ENCODE results near the gene CLEC1A. TPM values are rescaled to one million over a fixed set of nuclear protein-coding genes. Genes with fewer than 3 reads are reported as not detected.

CLEC1A gene
- total RNA-seq, 1 experiment from 2014 or later: not detected

DNA sequence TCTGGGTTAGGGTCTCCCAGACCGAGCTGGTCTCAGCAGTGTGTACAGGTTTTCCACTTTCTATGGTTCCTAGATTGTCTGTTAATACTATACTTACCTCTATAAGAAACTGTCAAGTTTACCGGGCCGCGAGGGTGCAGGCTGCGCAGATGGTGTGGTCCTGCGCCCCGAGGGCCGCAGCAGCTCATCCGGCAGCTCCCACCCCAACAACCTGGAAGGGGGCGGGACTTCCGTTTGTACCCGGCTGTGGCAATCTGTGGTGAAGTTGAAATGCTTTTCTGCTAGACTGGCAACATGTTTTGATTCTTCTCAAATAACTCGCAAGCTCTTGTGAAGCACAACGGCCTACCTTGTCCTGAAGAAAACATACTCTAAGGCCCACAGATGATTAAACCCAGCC lies 68.3 kb downstream of the CLEC1A start, which contains the start of gene CLEC9A:
Gene CLEC9A, plus strand, starts transcription at position 237 of the 400 bp plus-strand sequence. CDS start 22,006 bp downstream, outside the sequence.
- intact Hi-C loops (cut with micrococcal nuclease): loop anchor here (10.0 kb wide), 1 partner anchor 734 kb away; no protein-coding TSS in a partner anchor
- Histone ChIP-seq H3K9me3 (ENCODE audit: control insufficient read depth in 1 of 2, insufficient read depth in 1 of 2, low read depth in 1 of 2, low read length in 2 of 2) (no peaks in the 10 kb centered on the region), H3K4me3 (replicated peaks in 1 of 2; ENCODE audit: low read depth in 1 of 2, low read length in 2 of 2) (no peak within 1 kb of the TSS), H4K20me1 (ENCODE audit: insufficient read depth) (no peaks in the 10 kb centered on the region), H2AFZ (ENCODE audit: low read depth, low read length, poor library complexity, severe bottlenecking) (no peak within 1 kb of the TSS), H3K4me2 (ENCODE audit: low read length) (no peak within 1 kb of the TSS), H3K36me3 (ENCODE audit: control insufficient read depth in 1 of 2, insufficient read depth in 2 of 2, low read length in 2 of 2) (no peaks in the 10 kb centered on the region), H3K27ac (ENCODE audit: low read depth, low read length) (no peak within 1 kb of the TSS), H3K9me2 (ENCODE audit: insufficient read depth) (no peaks in the 10 kb centered on the region), H3K4me1 (ENCODE audit: control insufficient read depth in 1 of 2, insufficient read depth in 2 of 2, low read length in 2 of 2) (no peaks in the 10 kb centered on the region), H3K79me2 (ENCODE audit: insufficient read depth, low read length) (no peaks in the 10 kb centered on the region), H3K27me3 (ENCODE audit: insufficient read depth, low read length) (no peaks in the 10 kb centered on the region), H3K9ac (ENCODE audit: low read length) (no peak within 1 kb of the TSS)
- ATAC-seq (no peak), DNase-seq (ENCODE audit: low read depth, low spot score) (no peak)
- BruUV-seq (replicated peaks): no TSS peak
- POLR2A ChIA-PET: no interaction called here
- RAD21 ChIA-PET (ENCODE audit: low non-redundant PET in 1 of 2, low total read pairs in 2 of 2, uncharacterized antibody in 2 of 2, unreplicated experiment in 2 of 2): no interaction called here
- TF ChIP-seq FOSL1 (IDR thresholded peaks at IDR 0.05; ENCODE audit: low read depth) (no peak), JUND (IDR thresholded peaks at IDR 0.05) (no peak), SIN3A (IDR thresholded peaks at IDR 0.05; ENCODE audit: low read depth) (no peak), SRF (IDR thresholded peaks at IDR 0.05; ENCODE audit: low read depth) (no peak)
- TF ChIP-seq, protein P1, sequence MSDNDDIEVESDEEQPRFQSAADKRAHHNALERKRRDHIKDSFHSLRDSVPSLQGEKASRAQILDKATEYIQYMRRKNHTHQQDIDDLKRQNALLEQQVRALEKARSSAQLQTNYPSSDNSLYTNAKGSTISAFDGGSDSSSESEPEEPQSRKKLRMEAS (IDR thresholded peaks at IDR 0.05): no peak
- TF ChIP-seq, protein P2, sequence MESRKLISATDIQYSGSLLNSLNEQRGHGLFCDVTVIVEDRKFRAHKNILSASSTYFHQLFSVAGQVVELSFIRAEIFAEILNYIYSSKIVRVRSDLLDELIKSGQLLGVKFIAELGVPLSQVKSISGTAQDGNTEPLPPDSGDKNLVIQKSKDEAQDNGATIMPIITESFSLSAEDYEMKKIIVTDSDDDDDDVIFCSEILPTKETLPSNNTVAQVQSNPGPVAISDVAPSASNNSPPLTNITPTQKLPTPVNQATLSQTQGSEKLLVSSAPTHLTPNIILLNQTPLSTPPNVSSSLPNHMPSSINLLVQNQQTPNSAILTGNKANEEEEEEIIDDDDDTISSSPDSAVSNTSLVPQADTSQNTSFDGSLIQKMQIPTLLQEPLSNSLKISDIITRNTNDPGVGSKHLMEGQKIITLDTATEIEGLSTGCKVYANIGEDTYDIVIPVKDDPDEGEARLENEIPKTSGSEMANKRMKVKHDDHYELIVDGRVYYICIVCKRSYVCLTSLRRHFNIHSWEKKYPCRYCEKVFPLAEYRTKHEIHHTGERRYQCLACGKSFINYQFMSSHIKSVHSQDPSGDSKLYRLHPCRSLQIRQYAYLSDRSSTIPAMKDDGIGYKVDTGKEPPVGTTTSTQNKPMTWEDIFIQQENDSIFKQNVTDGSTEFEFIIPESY (IDR thresholded peaks at IDR 0.05; ENCODE audit: extremely low read depth, insufficient replicate concordance, low read length): no peak
- CTCF ChIA-PET: no interaction called here

DNA sequence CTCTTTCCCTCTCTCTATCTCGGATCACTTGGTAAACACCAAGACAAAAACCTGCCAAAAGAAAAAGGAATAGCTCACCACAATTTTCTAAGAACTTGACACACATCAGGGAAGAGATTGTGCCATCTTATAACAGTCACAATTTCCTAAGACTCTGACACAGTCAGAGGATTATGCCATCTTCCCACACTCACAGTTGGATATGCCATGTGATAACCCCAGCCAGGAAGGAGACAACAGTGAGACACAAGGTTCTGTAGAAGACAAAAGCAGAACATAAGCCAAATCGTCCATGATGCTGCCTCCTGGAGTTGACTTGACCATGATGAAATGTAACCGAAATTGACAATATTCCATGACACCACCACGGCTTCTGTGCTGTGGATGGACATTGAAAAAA lies 71.1 kb downstream of the CLEC1A start:
- ChIA-PET RAD21 (ENCODE audit: low non-redundant PET in 1 of 2, low total read pairs in 2 of 2, uncharacterized antibody in 2 of 2, unreplicated experiment in 2 of 2) (no interaction called here), POLR2A (interaction anchor here (0.7 kb wide), 1 partner anchor 11 kb away, joined by 3 read pairs; no protein-coding TSS in a partner anchor), CTCF (no interaction called here)
- H3K4me1 ChIP-seq (ENCODE audit: control insufficient read depth in 1 of 2, insufficient read depth in 2 of 2, low read length in 2 of 2): no peaks in the 10 kb centered on the region
- BruUV-seq (replicated peaks): no TSS peak
- DNase-seq (ENCODE audit: low read depth, low spot score) (no peak), ATAC-seq (no peak)
- H3K27me3 ChIP-seq (ENCODE audit: insufficient read depth, low read length): peaks cover 11% of the 10 kb centered on the region
- H3K4me3 ChIP-seq (replicated peaks in 1 of 2; ENCODE audit: low read depth in 1 of 2, low read length in 2 of 2): no peak overlapping the region
- H3K9me3 ChIP-seq (ENCODE audit: control insufficient read depth in 1 of 2, insufficient read depth in 1 of 2, low read depth in 1 of 2, low read length in 2 of 2): no peaks in the 10 kb centered on the region
- no peak overlapping the region for H2AFZ ChIP-seq (ENCODE audit: low read depth, low read length, poor library complexity, severe bottlenecking)
- no peaks in the 10 kb centered on the region for H3K36me3 ChIP-seq (ENCODE audit: control insufficient read depth in 1 of 2, insufficient read depth in 2 of 2, low read length in 2 of 2)
- no peak overlapping the region for H3K27ac ChIP-seq (ENCODE audit: low read depth, low read length)
- no peaks in the 10 kb centered on the region for H4K20me1 ChIP-seq (ENCODE audit: insufficient read depth)
- no peak overlapping the region for H3K4me2 ChIP-seq (ENCODE audit: low read length)
- intact Hi-C loops (cut with micrococcal nuclease): no loop called here
- no peaks in the 10 kb centered on the region for H3K9me2 ChIP-seq (ENCODE audit: insufficient read depth)
- H3K9ac ChIP-seq (ENCODE audit: low read length): no peak overlapping the region
- no peaks in the 10 kb centered on the region for H3K79me2 ChIP-seq (ENCODE audit: insufficient read depth, low read length)
- TF ChIP-seq, protein P1 (IDR thresholded peaks at IDR 0.05): no peak
- TF ChIP-seq EGR1 (IDR thresholded peaks at IDR 0.05; ENCODE audit: low read depth) (no peak), SIN3A (IDR thresholded peaks at IDR 0.05; ENCODE audit: low read depth) (no peak)
